Astrocyte of the cerebellum (primary cell): ENCODE results near the gene SMIM15.

ENCODE experiments used
- DNase-seq: peaks from one replicate; pipeline ENCODE4 v3.0.0-alpha.2; 2011; ENCODE audit warnings: low read depth
- H3K4me3 ChIP-seq: 2 replicates; pipeline ENCODE4 v1.5.1; 2011; ENCODE audit warnings: mild to moderate bottlenecking, low read depth, low read length, moderate library complexity
- CTCF ChIP-seq: IDR thresholded peaks from 2 replicates; pipeline ENCODE4 v1.5.1; 2012; ENCODE audit warnings: low read length, low read depth, moderate library complexity, mild to moderate bottlenecking; ENCODE audit errors: missing control alignments
- in situ Hi-C: cut with HindIII; loops from 2 replicates; pipeline ENCODE4 v1.10.0; 2017; ENCODE audit warnings: low sequenced_read_pairs

Gene SMIM15

GRCh38 chr5:61177070-61177469 is 14.8 kb upstream of the SMIM15 start:
- in situ Hi-C loops = no loop called here
- H3K4me3 ChIP-seq = no peak overlapping the region
- TF ChIP-seq CTCF = no peak
- DNase-seq = no peak

- no peak overlapping the region for H3K4me3 ChIP-seq
- no peak for TF ChIP-seq CTCF
- no peak for DNase-seq
- in situ Hi-C loops = no loop called here
Observed at GRCh38 chr5:61176631-61177030, 14.4 kb upstream of the SMIM15 start.

GRCh38 chr5:61171479-61171878 is 9.2 kb upstream of the SMIM15 start:
- TF ChIP-seq CTCF = no peak
- no peak for DNase-seq
- in situ Hi-C loops = no loop called here
- H3K4me3 ChIP-seq = no peak overlapping the region

- in situ Hi-C loops = no loop called here
- TF ChIP-seq CTCF = no peak
- no peak for DNase-seq
- H3K4me3 ChIP-seq = no peak overlapping the region
Observed at GRCh38 chr5:61168951-61169350, 6.7 kb upstream of the SMIM15 start.

- peak; percentile 60 for TF ChIP-seq CTCF
- in situ Hi-C loops = no loop called here
- H3K4me3 ChIP-seq = no peak overlapping the region
- peak; percentile 46 for DNase-seq
Observed at GRCh38 chr5:61167382-61167781, 5.1 kb upstream of the SMIM15 start.

- in situ Hi-C loops = no loop called here
- no peak overlapping the region for H3K4me3 ChIP-seq
Observed at GRCh38 chr5:61163905-61164304, 1.6 kb upstream of the SMIM15 start.

More at GRCh38 chr5:61163905-61164304, 1.6 kb upstream of the SMIM15 start:
- TF ChIP-seq CTCF = no peak
- DNase-seq = no peak
